Measurements from ENCODE around the gene AP3B1.

DNA sequence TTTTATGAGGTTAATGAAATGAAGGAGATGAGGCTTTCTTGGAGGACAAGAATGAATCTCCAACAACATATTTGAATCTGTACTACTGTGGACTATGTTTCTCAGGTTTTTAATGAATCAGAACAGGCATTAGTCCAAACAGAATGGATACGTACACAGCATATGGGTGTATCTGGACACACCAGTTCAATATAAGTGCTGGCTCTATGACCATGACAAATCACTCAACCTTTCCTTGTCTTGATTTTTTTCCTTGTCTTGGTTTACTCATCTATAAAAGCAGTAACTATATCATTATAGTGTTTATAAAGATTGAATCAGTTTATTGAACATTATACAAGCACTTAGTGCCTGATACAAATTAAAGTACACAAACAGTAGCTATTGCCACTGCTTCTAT is 104.1 kb downstream of the AP3B1 start:
- TF ChIP-seq, protein P1, sequence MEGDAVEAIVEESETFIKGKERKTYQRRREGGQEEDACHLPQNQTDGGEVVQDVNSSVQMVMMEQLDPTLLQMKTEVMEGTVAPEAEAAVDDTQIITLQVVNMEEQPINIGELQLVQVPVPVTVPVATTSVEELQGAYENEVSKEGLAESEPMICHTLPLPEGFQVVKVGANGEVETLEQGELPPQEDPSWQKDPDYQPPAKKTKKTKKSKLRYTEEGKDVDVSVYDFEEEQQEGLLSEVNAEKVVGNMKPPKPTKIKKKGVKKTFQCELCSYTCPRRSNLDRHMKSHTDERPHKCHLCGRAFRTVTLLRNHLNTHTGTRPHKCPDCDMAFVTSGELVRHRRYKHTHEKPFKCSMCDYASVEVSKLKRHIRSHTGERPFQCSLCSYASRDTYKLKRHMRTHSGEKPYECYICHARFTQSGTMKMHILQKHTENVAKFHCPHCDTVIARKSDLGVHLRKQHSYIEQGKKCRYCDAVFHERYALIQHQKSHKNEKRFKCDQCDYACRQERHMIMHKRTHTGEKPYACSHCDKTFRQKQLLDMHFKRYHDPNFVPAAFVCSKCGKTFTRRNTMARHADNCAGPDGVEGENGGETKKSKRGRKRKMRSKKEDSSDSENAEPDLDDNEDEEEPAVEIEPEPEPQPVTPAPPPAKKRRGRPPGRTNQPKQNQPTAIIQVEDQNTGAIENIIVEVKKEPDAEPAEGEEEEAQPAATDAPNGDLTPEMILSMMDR (IDR thresholded peaks at IDR 0.05; ENCODE audit: insufficient read depth, low read length) = no peak
- TF ChIP-seq SPI1 (IDR thresholded peaks at IDR 0.05; ENCODE audit: borderline replicate concordance, low read depth) (no peak), POLR2AphosphoS5 (IDR thresholded peaks at IDR 0.05; ENCODE audit: low read depth) (no peak), GABPA (IDR thresholded peaks at IDR 0.05; ENCODE audit: low read depth) (no peak)
- TF ChIP-seq, protein P2, sequence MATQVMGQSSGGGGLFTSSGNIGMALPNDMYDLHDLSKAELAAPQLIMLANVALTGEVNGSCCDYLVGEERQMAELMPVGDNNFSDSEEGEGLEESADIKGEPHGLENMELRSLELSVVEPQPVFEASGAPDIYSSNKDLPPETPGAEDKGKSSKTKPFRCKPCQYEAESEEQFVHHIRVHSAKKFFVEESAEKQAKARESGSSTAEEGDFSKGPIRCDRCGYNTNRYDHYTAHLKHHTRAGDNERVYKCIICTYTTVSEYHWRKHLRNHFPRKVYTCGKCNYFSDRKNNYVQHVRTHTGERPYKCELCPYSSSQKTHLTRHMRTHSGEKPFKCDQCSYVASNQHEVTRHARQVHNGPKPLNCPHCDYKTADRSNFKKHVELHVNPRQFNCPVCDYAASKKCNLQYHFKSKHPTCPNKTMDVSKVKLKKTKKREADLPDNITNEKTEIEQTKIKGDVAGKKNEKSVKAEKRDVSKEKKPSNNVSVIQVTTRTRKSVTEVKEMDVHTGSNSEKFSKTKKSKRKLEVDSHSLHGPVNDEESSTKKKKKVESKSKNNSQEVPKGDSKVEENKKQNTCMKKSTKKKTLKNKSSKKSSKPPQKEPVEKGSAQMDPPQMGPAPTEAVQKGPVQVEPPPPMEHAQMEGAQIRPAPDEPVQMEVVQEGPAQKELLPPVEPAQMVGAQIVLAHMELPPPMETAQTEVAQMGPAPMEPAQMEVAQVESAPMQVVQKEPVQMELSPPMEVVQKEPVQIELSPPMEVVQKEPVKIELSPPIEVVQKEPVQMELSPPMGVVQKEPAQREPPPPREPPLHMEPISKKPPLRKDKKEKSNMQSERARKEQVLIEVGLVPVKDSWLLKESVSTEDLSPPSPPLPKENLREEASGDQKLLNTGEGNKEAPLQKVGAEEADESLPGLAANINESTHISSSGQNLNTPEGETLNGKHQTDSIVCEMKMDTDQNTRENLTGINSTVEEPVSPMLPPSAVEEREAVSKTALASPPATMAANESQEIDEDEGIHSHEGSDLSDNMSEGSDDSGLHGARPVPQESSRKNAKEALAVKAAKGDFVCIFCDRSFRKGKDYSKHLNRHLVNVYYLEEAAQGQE (IDR thresholded peaks at IDR 0.05; ENCODE audit: insufficient replicate concordance, low read depth) = no peak
